Chondrocyte (in vitro differentiated cells): ENCODE measurements around the gene TCF7L2. TPM values are rescaled to one million over a fixed set of nuclear protein-coding genes. Genes with fewer than 3 reads are reported as not detected.
A peak's percentile ranks its signal among the peaks of the same experiment; 100 is the strongest.

Source experiments
- DNase-seq: peaks from one replicate; pipeline ENCODE4 v3.0.0; 2021; ENCODE audit warnings: mixed read lengths, low spot score
- H3K27ac Mint-ChIP-seq: one replicate; pipeline ENCODE4 v1.8.0; 2021; ENCODE audit warnings: mild to moderate bottlenecking, moderate library complexity, mixed read lengths; ENCODE audit not compliant: unreplicated experiment
- H3K27me3 Mint-ChIP-seq: 2 replicates; pipeline ENCODE4 v1.8.0; 2021; ENCODE audit warnings: low read depth, mixed read lengths
- H3K36me3 Mint-ChIP-seq: 2 replicates; pipeline ENCODE4 v1.8.0; 2021; ENCODE audit warnings: low read depth, mixed read lengths
- H3K4me1 Mint-ChIP-seq: 2 replicates; pipeline ENCODE4 v1.8.0; 2021; ENCODE audit warnings: low read depth, mild to moderate bottlenecking, mixed read lengths
- H3K4me3 Mint-ChIP-seq: one replicate; pipeline ENCODE4 v1.8.0; 2021; ENCODE audit warnings: mild to moderate bottlenecking, moderate library complexity, mixed read lengths; ENCODE audit not compliant: unreplicated experiment
- H3K9me3 Mint-ChIP-seq: 2 replicates; pipeline ENCODE4 v1.8.0; 2021; ENCODE audit warnings: low read depth, mixed read lengths
- total RNA-seq: library from RNA; stranded (reverse); gene quantifications from 3 replicates; pipeline ENCODE4 v1.2.1, GENCODE V29; 2021
- TF ChIP-seq, protein P1 (sequence below): fragments of 200-600 bp; sonication (generic); IDR thresholded peaks from 2 replicates; pipeline ENCODE4 v1.5.0; 2021; ENCODE audit warnings: antibody characterized with exemption, mild to moderate bottlenecking, moderate library complexity

Gene TCF7L2
- total RNA-seq, 1 donor from 2014 or later: 30.9 TPM

DNA sequence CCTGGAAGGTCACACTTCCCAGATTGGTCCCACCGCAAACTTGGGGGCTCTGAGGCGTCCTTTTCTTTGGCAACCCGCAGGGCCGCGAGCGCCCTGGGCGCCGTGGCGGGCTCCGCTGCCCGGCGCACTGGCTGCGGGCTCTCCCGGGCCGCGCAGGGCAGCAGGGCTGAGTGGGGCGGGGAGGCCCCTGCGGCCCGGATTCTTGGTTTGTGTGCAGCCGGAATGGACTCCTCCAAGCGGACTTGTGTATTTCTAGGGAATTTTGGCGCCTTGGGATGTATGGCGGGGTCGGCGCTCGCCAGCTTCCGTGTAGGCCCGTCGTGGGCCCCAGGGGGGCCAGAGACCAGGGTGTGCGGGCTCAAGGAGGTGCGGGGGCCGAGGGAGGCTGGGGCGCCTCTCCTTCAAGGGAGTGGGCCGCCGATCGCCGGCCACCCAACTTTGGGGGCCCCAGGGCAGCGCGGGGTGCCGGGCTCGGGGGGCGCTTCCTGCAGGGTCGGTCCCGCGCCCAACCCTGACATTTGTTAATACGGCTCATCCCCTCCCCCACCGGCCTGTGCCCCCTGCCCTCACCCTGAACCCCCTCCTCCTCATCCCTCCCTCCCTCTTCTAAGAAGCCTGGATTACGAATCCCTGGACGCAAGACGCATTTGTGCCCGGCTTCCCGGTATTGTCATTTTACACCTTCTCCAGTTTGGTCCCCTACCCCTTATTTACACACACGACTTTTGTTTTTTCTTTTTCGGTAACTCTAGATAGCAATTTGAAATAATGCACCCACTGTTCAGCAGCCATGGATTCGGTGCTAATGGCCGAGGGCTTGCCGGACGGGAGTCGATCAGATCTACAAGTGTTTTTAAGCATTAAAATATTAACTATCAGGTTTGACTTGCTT lies 2.5 kb downstream of the TCF7L2 start:
- H3K4me1 Mint-ChIP-seq: peaks cover 53% of the 10 kb centered on the region
- H3K4me3 Mint-ChIP-seq: peak overlapping the region; percentile 87
- H3K36me3 Mint-ChIP-seq: peaks cover 7% of the 10 kb centered on the region
- H3K27me3 Mint-ChIP-seq: no peaks in the 10 kb centered on the region
- no peak for DNase-seq
- H3K27ac Mint-ChIP-seq: peak overlapping the region; percentile 100
- no peaks in the 10 kb centered on the region for H3K9me3 Mint-ChIP-seq
- TF ChIP-seq, protein P1, sequence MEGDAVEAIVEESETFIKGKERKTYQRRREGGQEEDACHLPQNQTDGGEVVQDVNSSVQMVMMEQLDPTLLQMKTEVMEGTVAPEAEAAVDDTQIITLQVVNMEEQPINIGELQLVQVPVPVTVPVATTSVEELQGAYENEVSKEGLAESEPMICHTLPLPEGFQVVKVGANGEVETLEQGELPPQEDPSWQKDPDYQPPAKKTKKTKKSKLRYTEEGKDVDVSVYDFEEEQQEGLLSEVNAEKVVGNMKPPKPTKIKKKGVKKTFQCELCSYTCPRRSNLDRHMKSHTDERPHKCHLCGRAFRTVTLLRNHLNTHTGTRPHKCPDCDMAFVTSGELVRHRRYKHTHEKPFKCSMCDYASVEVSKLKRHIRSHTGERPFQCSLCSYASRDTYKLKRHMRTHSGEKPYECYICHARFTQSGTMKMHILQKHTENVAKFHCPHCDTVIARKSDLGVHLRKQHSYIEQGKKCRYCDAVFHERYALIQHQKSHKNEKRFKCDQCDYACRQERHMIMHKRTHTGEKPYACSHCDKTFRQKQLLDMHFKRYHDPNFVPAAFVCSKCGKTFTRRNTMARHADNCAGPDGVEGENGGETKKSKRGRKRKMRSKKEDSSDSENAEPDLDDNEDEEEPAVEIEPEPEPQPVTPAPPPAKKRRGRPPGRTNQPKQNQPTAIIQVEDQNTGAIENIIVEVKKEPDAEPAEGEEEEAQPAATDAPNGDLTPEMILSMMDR: no peak

DNA sequence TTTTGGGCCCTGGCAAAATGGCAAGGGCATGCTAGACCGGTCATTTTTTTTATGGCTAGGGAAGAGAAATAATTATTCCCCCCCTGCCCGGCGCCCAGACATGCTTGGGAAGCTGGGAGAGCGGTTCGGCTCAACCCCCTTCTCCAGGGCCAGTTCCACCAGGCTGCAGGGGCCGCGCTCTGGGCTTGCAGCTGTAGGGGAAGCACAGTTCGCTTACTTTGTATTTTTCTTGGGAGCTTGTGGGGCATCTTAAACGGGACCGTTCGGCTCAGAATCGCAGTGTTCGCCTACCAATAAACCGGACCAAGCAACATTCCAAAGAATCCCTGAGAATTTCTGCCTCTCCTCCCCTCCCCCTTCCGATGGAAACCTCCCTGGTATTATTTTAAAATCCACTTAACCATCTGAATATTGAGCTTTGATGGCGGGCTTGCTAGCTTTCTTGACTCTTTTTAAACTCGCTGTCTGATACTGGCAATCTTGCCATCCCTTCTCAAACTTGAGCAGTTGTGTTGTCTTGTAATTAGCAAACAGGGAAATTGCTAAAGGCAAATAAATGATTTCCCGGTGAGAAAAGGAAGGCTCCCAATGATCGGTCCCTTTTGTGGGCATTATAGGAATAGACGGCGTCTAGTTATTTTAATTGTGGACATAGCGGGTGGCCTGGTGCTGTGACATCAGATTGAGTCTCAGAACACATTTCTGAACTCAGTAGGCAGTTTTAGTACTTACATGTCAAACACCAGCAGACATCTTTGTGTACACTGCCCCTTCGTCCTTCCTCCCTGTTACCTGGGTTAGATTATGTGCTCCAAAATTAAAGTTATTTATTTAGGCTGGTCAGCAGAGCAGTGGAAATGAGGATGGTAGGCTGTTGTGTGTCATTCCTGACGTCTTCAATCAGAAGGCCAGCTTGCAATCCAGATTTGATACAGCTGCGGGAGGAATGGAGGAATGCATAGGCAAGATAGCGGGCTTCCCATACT lies 3.4 kb downstream of the TCF7L2 start:
- Mint-ChIP-seq H3K9me3 (no peaks in the 10 kb centered on the region), H3K4me1 (peaks cover 63% of the 10 kb centered on the region), H3K4me3 (peak overlapping the region; percentile 87), H3K27ac (peak overlapping the region; percentile 97), H3K27me3 (no peaks in the 10 kb centered on the region), H3K36me3 (peaks cover 7% of the 10 kb centered on the region)
- TF ChIP-seq, protein P1: no peak
- DNase-seq: no peak

DNA sequence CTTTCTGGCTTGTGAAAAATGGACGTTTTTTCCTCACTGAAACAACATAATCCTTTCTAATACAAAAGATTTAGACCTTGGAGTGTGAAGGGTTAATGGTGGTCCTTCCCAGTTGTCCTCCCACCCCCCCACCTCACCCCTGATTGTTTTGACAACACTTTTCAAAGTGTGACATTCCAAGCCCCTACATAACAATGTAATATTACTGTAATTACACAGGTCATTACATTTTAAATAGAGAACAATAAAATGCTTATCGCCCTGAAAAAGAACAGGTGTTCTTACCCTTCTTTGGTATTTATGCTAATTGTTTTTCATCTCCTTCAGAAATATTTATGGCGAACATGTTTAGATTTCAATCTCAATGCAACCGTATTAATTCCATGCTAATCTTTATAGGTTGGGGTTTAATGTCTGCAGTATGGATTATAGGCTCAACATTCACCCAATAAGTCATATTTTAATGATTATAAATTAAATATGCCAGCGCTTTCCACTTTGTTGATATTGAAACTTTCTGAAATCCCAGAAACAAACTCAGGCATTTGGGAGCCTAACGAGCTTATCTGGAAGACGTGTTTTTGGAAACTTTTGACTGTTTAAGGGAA lies 5.0 kb downstream of the TCF7L2 start:
- Mint-ChIP-seq H3K4me3 (peak overlapping the region; percentile 87), H3K27ac (peak overlapping the region; percentile 97), H3K4me1 (peaks cover 67% of the 10 kb centered on the region), H3K27me3 (no peaks in the 10 kb centered on the region), H3K9me3 (no peaks in the 10 kb centered on the region), H3K36me3 (peaks cover 8% of the 10 kb centered on the region)
- DNase-seq: no peak
- TF ChIP-seq, protein P1: no peak

DNA sequence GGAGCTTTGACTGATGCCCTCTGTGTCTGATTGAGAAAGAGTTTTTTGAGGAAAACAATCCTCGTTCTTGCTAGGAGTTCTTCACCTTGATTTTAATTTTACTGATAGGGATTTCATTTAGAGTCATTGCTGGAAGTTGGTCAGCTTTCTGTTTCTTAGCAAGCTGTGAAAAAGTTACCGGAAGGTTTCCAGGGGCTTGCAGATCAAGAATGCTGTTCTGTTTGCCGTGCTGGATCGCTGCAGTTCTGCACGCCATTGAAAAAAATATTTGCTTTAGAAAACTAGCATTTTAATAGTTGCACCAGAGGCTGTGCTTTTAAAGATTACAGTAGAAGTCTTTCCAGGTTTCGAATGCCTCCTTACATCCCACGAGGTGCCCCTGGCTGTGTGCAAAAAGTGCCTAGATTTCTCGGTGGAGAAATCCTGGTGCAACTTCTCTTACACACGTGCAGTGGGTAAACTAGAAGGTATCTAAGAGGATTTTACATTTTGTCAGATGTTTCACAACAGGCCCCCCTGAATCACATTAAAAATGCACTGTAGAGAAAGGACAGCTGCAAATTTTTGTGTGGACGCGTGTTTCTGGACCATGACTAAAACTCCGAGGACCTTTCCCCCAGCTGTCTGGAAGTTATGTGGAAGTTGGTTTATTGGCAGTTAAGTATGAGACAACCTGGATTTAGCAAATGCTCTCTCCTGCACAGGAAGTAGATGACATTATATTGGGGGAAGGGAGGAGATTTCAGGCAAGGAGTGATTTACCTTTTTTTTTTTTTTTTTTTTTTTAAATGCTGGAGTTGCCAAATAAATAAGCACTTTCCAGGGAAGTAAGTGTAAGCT lies 5.8 kb downstream of the TCF7L2 start:
- Mint-ChIP-seq H3K9me3 (no peaks in the 10 kb centered on the region), H3K4me3 (peak overlapping the region; percentile 87), H3K27ac (peak overlapping the region; percentile 97), H3K27me3 (no peaks in the 10 kb centered on the region), H3K4me1 (peaks cover 72% of the 10 kb centered on the region), H3K36me3 (peaks cover 9% of the 10 kb centered on the region)
- DNase-seq: no peak
- TF ChIP-seq, protein P1: no peak
